SU-DHL-6 (cell line): ENCODE results near the gene MBTD1.

Experiments
- H2AFZ ChIP-seq: fragments of 200-600 bp; sonication (generic); 2 replicates; pipeline ENCODE4 v1.6.1; 2014; ENCODE audit warnings: low read depth, mild to moderate bottlenecking, moderate library complexity, mixed read lengths, antibody characterized with exemption, low read length; ENCODE audit not compliant: severe bottlenecking
- H3F3A ChIP-seq: fragments of 200-600 bp; shearing (Covaris generic); 2 replicates; pipeline ENCODE4 v1.6.0; 2016; ENCODE audit warnings: antibody characterized with exemption, mild to moderate bottlenecking; ENCODE audit not compliant: insufficient read depth
- H3K27ac ChIP-seq: fragments of 200-600 bp; sonication (generic); 2 replicates; pipeline ENCODE4 v1.5.1; 2016; ENCODE audit warnings: low read depth, mild to moderate bottlenecking, low read length, moderate library complexity, mixed read lengths
- H3K27me3 ChIP-seq: fragments of 200-600 bp; sonication (generic), shearing (Covaris generic); 2 replicates; pipeline ENCODE4 v1.6.0; 2014; ENCODE audit warnings: mild to moderate bottlenecking, low read length
- H3K36me3 ChIP-seq: fragments of 200-600 bp; sonication (generic); 2 replicates; pipeline ENCODE4 v1.6.1; 2014; ENCODE audit warnings: mild to moderate bottlenecking, low read length, mixed read lengths
- H3K4me2 ChIP-seq: fragments of 300-600, 200-600 bp; shearing (Covaris generic), sonication (generic); 2 replicates; pipeline ENCODE4 v1.6.0; 2014; ENCODE audit warnings: low read length, low read depth, mild to moderate bottlenecking; ENCODE audit not compliant: poor library complexity, severe bottlenecking
- H3K4me3 ChIP-seq: fragments of 200-600 bp; sonication (generic); 2 replicates; pipeline ENCODE4 v1.5.1; 2014; ENCODE audit warnings: antibody characterized with exemption, low read length, mild to moderate bottlenecking, mixed read lengths; ENCODE audit not compliant: insufficient read depth, poor library complexity, severe bottlenecking
- H3K79me2 ChIP-seq: fragments of 200-600 bp; sonication (generic); 2 replicates; pipeline ENCODE4 v1.6.1; 2014; ENCODE audit warnings: mild to moderate bottlenecking, low read length, moderate library complexity; ENCODE audit not compliant: insufficient read depth
- H3K9ac ChIP-seq: fragments of 200-600 bp; sonication (generic); 2 replicates; pipeline ENCODE4 v1.7.0; 2014; ENCODE audit warnings: mild to moderate bottlenecking, low read length
- H3K9me2 ChIP-seq: fragments of 200-600 bp; sonication (generic); replicated peaks from 2 replicates; pipeline ENCODE4 v1.6.1; 2014; ENCODE audit warnings: low read length; ENCODE audit not compliant: insufficient read depth
- H3K9me3 ChIP-seq: fragments of 200-600 bp; sonication (generic); 2 replicates; pipeline ENCODE4 v1.6.1; 2014; ENCODE audit warnings: low read length, mixed read lengths; ENCODE audit not compliant: insufficient read depth
- H4K20me1 ChIP-seq: fragments of 200-600 bp; sonication (generic); 2 replicates; pipeline ENCODE4 v1.6.1; 2014; ENCODE audit warnings: low read depth, mild to moderate bottlenecking, antibody characterized with exemption, low read length, moderate library complexity, mixed read lengths
- EZH2phosphoT487 ChIP-seq: fragments of 200-600 bp; sonication (generic), shearing (Covaris generic); conservative IDR thresholded peaks from 2 replicates; pipeline ENCODE4 v1.6.1; 2018; ENCODE audit warnings: mild to moderate bottlenecking, antibody characterized with exemption, low read length, moderate library complexity, mixed read lengths
- TF ChIP-seq, protein P1 (sequence below): fragments of 200-600 bp; sonication (generic); IDR thresholded peaks from one replicate; pipeline ENCODE4 v1.5.1; 2017; ENCODE audit warnings: antibody characterized with exemption, mild to moderate bottlenecking, low read length, moderate library complexity; ENCODE audit not compliant: insufficient read depth, poor library complexity, severe bottlenecking

The MBTD1 gene

DNA sequence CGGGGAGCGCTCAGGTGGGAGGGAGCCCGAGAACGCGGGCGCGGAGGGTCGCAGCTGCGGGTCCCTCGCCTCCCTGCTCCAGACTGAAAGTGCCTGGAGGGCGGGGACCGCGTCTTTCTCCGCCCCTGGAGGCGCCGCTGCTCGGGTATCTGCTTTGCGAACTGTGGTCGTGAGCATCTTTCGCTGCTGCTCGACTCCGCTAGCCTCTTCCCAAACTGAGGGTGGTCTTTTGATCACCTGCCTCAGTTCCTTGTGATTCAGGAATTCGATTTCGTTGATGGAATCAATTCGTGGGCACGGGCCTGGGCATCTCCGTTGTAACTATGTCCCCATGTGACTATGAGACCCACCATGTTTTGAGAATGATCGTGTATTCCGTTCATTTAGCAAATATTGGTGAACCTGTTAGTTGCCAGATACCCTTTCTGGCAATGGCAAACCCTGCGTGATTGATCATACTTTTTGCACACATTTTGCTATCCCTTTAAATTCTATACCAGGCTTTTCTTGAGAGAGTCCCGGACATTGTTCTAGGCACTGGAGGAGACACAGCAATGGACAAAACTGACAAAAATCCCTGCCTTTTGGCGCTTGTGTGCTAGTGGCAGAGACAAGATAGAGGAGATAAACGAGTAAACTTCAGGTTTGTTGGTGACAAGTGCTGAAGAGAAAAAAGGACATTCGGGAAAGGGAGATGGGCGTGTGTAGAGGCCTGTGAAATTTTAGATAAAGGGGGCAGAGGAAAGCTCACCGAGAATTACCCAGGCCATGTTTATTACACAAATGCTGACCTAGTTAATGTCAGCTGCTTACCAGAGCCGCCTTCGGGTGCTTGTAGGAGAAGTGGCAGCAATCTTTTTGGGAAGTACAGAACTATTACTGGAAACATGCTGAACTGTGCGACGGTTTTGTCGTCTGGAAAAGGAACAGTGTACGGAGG is 1.4 kb upstream of the MBTD1 start:
- no peaks in the 10 kb centered on the region for H3K27me3 ChIP-seq
- peaks cover 87% of the 10 kb centered on the region for H3K79me2 ChIP-seq
- H3K9ac ChIP-seq: peak overlapping the region; percentile 86
- no peaks in the 10 kb centered on the region; the same call in 1 of the 2 replicates for H4K20me1 ChIP-seq
- peak overlapping the region; percentile 73 for H3K4me2 ChIP-seq
- peaks cover 17% of the 10 kb centered on the region for H3K36me3 ChIP-seq
- H2AFZ ChIP-seq: peak overlapping the region; percentile 39
- TF ChIP-seq, protein P1, sequence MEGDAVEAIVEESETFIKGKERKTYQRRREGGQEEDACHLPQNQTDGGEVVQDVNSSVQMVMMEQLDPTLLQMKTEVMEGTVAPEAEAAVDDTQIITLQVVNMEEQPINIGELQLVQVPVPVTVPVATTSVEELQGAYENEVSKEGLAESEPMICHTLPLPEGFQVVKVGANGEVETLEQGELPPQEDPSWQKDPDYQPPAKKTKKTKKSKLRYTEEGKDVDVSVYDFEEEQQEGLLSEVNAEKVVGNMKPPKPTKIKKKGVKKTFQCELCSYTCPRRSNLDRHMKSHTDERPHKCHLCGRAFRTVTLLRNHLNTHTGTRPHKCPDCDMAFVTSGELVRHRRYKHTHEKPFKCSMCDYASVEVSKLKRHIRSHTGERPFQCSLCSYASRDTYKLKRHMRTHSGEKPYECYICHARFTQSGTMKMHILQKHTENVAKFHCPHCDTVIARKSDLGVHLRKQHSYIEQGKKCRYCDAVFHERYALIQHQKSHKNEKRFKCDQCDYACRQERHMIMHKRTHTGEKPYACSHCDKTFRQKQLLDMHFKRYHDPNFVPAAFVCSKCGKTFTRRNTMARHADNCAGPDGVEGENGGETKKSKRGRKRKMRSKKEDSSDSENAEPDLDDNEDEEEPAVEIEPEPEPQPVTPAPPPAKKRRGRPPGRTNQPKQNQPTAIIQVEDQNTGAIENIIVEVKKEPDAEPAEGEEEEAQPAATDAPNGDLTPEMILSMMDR: no peak
- TF ChIP-seq EZH2phosphoT487: no peak
- peak overlapping the region; percentile 81 for H3K4me3 ChIP-seq
- H3K9me2 ChIP-seq: no peaks in the 10 kb centered on the region
- H3K27ac ChIP-seq: peak overlapping the region; percentile 80
- H3K9me3 ChIP-seq: no peaks in the 10 kb centered on the region
- H3F3A ChIP-seq: peaks cover 8% of the 10 kb centered on the region; the same call in 1 of the 2 replicates

DNA sequence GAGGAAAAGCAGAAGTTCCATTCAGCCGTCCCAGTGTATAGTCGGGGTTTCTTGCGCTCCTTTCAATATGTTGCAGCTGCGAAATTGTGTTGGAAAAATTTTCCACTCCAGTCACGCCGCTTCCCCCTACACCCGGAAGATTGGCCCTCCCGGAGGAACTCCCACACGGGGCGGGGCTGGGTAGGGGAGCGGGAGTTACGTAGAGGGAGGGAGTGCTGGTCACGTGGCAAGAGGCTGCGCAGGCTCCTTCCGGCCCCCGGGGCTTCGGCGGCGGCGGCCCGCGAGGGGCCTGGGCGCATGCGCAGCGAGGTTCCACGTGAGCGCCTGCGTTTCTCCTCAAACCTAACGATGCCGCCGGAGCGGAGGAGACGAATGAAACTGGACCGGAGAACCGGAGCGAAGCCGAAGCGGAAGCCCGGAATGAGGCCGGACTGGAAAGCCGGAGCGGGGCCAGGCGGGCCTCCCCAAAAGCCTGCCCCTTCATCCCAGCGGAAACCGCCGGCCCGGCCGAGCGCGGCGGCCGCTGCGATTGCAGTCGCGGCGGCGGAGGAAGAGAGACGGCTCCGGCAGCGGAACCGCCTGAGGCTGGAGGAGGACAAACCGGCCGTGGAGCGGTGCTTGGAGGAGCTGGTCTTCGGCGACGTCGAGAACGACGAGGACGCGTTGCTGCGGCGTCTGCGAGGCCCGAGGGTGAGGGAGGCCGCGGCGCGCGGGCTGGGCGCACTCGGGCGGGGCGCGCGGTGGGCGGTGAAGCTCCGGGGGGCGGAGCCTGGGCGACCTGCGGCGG is 581 bp upstream of the MBTD1 start, which contains the start of gene UTP18:
Gene UTP18 (plus strand): TSS at position 310 of the 787 bp plus-strand sequence. CDS start 39 bp downstream, at position 349.
- peaks cover 11% of the 10 kb centered on the region for H3K36me3 ChIP-seq
- H3K9me3 ChIP-seq: no peaks in the 10 kb centered on the region
- H3K79me2 ChIP-seq: peaks cover 92% of the 10 kb centered on the region
- no peaks in the 10 kb centered on the region; the same call in 1 of the 2 replicates for H4K20me1 ChIP-seq
- no peaks in the 10 kb centered on the region for H3K9me2 ChIP-seq
- H3K27ac ChIP-seq: peak within 1 kb of the TSS; percentile 80
- H3K4me3 ChIP-seq: peak within 1 kb of the TSS; percentile 81
- H3K4me2 ChIP-seq: peak within 1 kb of the TSS; percentile 73
- TF ChIP-seq EZH2phosphoT487: no peak
- TF ChIP-seq, protein P1: no peak
- H3K27me3 ChIP-seq: no peaks in the 10 kb centered on the region
- peak within 1 kb of the TSS; percentile 39 for H2AFZ ChIP-seq
- H3K9ac ChIP-seq: peak within 1 kb of the TSS; percentile 86
- peaks cover 8% of the 10 kb centered on the region; the same call in 1 of the 2 replicates for H3F3A ChIP-seq

DNA sequence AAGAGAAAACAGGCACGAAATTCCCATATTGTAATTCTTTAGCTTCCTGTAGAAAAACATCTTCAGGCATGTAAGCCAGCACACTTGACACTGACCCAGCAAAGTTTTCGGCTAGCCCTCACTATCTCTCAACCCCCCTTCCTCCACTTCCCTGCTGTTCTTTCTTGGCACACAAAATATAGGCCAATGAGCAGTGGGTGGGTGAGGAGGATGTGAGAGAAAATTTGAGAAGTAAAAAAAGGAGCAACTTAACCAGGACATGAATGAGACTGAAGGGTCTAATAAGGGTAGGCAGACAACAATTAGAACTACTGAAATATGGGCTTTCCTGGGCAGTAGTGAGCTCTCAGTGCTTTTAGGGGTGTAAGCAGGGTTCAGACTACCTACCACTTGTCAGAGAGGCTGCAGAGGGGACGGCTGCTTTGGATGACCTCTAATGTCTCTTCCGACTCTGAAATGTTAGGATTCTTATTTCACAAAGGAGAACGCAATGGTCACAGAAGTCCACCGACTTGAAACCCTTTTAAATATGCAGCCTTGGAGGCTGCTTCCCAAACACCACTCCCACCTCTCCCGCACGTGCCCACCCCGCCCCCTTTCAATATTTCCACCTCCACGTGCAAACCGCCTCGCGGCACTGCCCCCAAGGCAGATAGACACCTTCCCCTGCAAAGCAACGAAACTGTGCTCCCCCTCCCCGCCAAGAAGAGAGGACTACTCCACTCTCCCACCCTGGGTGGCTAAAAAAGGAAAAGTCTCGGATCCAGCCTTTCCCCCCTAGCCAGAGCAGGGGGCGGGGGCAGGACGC is 889 bp downstream of the MBTD1 start:
- Histone ChIP-seq H3K79me2 (peaks cover 94% of the 10 kb centered on the region), H3K9me3 (no peaks in the 10 kb centered on the region), H3K9me2 (no peaks in the 10 kb centered on the region), H2AFZ (no peak overlapping the region), H3K4me3 (peak overlapping the region; percentile 81), H3K36me3 (peaks cover 15% of the 10 kb centered on the region), H3F3A (peaks cover 8% of the 10 kb centered on the region; the same call in 1 of the 2 replicates), H3K27ac (peak overlapping the region; percentile 51), H3K27me3 (no peaks in the 10 kb centered on the region), H3K9ac (peak overlapping the region; percentile 86), H4K20me1 (no peaks in the 10 kb centered on the region; the same call in 1 of the 2 replicates), H3K4me2 (peak overlapping the region; percentile 73)
- no peak for TF ChIP-seq EZH2phosphoT487
- TF ChIP-seq, protein P1: no peak
